HEK293T (cell line): ENCODE measurements around the gene CARM1.
"Not testable (repeated sequence)": the region's sequence is repeated elsewhere in the genome, so short reads cannot be mapped to it uniquely, and the experiment has no call there.

Experiments used
- CTBP1 ChIP-seq: fragments of 450-650 bp; IDR thresholded peaks from 2 replicates; pipeline ENCODE4 v1.6.1; 2016; ENCODE audit warnings: borderline replicate concordance
- FOXA1 ChIP-seq: fragments of 450-650 bp; IDR thresholded peaks from 2 replicates; pipeline ENCODE4 v1.6.1; 2016; ENCODE audit warnings: mild to moderate bottlenecking
- FOXM1 ChIP-seq: fragments of 450-650 bp; IDR thresholded peaks from 2 replicates; pipeline ENCODE4 v1.6.1; 2017; ENCODE audit warnings: mild to moderate bottlenecking, borderline replicate concordance
- LEF1 ChIP-seq: fragments of 450-650 bp; IDR thresholded peaks from 2 replicates; pipeline ENCODE4 v1.6.1; 2017; ENCODE audit warnings: mild to moderate bottlenecking, borderline replicate concordance

DNA sequence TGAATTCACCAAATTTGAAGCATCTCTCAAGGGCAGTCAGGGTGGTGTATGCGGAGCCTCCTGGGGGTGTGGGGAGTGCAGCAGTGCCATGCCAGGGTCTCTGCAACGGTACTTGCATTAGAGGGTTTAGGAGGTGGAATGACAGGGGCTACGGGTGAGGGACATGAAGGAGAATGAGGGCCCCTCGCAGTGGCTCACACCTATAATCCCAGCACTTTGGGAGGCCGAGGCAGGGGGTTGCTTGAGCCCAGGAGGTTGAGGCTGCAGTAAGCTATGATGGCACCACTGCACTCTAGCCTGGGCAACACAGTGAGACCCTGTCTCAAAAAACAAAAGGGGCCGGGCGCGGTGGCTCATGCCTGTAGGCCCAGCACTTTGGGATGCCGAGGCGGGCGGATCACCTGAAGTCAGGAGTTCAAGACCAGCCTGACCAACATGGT is 1.5 kb upstream of the CARM1 start:
- not testable (repeated sequence) for TF ChIP-seq FOXM1, FOXA1, LEF1, CTBP1
